GM21723 (cell line): ENCODE results near the gene RHCG.

Source experiments
- ATAC-seq: cut with Tn5 transposase; IDR thresholded peaks from one replicate; pipeline ENCODE4 v1.9.1; 2021; ENCODE audit warnings: mild to moderate bottlenecking, moderate library complexity; ENCODE audit not compliant: unreplicated experiment

Gene RHCG

DNA sequence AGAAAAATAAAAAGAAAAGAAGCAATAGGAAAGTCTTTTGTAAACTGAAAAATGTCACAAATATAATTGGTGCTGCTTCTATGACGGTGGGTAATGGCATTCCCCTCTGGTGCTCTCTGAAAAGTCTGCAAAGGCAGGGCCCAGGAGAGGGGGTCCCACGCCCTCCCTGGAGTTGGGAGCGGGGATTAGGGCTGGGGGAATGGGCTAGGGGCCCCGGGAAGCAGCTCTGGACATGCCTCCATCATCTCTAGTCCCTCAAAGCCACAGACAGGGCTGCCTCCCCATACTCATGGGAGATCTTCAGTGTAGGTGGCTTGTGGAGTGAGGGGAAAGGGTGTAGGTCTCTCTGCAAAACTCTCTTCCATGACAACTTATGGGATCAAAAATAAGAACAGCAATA, 7.8 kb upstream of the RHCG start:
- no peak for ATAC-seq

DNA sequence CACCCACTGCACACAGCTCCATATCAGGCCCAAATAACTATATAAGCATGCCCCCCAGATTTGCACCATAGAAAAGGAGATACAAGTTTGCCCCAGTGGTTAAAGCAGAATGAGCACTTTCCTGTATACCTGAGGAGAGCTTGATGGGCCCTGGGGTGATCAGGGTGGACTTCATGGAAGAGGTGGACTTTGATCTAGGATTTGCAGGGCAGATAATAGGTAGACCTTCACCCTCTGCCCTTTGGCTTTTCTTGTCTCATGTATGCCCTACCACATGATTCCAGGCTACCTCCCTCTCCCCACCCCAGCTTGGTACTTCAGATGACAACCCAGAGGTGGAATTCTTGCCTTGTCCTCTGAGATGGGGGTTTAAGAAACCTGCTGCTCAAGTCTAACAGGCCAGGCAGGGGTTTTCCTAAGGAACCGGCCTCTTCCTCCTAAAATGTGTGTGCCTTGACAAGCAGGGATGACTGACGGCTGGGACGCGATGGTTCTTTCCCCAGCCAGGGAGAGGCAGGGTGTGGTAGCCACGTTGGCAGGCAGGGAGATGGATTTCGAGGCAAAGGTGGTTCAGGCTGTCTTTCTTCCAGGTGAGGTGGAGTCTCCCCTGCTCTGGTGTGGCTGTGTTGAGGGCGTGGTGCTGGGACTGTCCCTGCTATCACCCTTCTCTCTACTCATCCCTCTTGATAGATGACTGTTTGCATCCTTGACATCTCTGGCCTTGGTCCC, 6.6 kb upstream of the RHCG start:
- no peak for ATAC-seq

DNA sequence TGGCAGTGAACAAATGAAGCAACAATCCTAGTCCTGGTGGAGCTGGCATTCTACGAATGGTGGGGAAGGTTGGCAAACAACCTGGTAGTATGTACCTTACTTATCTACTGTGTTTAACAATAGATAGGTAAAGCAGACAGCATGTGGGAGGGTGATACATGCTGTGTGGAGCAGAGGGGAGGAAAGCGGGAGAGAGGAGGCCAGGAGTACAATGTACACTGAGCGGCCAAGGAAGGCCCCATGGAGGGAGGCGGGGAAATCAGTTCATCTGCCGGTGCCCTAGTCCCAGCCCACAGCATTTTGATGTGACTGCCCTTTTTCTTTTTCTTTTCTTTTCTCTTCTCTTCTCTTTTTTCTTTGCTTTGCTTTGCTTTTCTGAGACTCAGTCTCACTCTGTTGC, 5.3 kb upstream of the RHCG start:
- ATAC-seq: no peak

DNA sequence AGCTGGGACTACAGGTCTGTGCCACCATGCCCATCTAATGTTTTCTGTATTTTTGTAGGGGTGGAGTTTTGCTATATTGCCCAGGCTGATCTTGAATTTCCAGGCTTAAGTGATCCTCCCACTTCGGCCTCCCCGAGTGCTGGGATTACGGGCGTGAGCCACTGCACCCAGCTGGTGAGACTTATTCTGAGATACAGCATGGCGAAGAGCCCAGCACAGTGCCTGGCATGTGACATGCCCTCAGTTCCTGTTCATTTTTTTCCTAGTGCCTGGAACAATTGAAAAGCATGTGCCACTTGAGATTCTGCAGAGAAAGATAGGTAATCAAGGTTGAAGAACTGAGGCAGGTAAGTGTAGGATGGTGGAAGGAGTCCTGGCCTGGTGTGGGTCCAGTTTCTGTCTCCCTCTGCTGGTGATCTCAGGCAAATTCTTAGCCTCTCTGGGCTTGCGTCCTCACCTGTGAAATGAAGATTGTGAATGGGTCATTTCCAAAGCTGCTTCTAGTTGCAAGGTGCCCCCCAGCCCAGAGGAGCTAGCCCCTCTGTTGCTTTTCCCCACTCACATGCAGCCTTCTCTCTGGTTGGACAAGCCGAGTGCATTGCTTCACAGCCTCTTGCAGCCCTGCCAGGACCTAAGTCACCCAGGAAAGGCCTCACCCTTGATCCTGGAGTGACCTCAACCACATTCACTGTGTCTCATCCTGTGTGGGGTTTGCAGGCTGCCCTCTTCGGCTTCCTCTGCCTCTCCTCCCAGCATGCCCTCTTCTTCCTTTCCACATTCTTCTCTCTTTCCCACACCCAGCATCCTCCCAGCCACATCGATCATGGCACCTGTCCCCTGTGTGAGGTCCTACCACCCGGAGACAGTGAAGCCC, 4.3 kb upstream of the RHCG start:
- no peak for ATAC-seq

DNA sequence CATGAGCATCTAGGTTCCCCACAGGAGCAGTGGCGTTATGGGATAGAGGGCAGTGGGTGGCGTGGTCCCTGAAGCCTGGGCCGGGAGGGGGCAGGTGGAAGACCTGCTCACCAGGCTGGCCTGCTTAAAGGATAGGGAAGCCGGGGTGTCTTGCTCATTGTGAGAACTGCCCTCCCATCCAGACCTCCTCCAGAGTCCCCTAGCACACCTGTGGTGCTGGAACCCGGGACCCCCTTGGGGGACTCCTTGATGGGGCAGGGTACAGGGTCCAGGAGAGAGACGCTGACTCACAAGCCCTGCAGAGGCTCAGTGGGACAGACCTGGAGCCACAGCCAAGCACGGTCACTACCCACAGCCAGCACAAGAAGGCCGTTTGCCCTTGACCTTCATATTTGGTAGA, 2.8 kb upstream of the RHCG start:
- no peak for ATAC-seq

DNA sequence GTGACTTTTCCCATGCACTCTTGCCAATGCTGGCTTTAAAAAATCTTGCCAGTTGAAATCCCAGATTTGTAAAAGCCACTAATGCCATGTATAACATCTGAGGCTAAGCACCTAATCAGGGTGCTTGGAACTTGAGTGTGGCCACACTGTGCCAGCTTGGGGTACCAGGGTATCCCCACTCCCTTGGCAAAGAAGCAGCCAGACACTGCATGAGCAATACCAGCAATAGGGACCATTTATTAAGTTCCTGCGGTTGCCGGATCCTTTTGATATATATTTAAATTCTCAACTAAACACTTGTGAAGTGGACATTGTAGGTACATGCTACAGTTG, 2.2 kb upstream of the RHCG start:
- no peak for ATAC-seq

DNA sequence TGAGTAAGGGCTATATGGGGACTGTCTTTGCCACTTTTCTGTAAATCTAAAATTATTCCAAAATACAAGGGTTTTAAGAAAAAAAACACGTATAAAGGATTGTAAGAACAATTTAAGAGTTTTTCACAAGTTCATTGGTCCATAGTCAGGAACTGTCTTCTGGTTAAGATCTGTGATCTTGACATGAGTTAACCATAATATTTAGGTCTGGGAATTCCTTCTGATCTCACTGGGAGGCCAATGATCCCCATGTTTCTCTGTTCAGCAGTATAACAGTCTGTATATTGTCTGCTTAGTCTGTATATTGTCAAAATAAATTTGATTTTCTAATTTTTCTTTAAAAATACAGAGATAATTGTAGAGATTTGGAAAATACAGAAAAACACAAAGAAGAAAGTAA, 848 bp upstream of the RHCG start:
- no peak for ATAC-seq

DNA sequence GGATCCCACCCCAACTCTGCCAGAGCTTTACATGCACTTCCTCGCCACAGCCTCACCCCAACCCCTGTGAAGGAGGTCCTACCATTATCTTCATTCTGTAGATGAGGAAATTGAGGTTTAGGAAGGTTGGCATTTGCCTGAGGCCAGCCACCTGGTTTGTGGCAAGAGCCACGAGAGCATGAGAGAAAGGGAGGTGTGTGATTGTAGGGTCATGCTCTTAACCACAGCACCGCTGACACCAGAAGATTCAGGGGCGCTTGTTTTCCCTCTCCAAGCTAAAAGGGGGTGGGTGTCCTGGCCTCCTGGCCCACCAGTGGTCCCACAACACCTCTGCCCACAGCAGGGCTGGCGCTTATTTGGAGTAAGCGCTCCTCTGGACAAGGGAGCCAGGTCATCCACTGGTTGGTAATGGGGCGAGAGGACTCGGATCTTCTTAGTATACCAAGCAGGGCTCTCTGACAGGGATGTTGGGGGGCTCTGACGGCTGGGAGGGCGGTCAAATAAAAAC, 691 bp downstream of the RHCG start:
- ATAC-seq: no peak

DNA sequence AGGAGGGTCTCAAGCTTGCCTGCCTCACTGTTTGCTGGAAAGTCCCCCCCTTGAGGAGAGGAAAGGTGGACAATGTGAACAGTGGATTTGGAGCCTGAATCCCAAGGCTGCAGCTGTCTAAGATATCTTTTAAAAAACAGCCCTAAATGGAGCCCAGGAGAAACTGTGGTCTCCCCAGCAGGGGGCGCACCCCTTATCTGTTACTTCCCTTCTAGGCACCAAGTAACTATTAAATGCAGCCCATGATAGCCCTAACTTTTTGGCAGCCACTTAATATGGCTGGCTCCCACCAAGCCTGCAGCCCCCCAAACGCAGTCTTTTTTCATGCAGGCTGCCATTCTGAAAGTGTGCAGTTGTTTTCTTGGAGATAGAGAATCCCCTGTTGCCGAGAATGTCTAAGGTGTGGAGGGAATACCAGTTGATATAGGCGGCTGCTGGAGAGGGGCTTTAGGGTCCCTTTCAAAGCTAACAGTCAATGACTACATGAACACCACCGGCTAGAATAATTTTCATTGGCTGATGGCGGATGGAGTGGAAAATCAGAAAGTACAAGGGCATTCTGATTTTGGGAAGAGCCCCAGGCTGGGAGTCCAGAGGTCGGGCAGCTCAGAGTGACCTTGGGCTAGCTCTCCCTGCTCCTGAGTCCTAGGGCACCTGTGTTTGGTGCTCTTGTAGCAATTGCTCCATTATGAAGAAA, 1.3 kb downstream of the RHCG start:
- no peak for ATAC-seq

DNA sequence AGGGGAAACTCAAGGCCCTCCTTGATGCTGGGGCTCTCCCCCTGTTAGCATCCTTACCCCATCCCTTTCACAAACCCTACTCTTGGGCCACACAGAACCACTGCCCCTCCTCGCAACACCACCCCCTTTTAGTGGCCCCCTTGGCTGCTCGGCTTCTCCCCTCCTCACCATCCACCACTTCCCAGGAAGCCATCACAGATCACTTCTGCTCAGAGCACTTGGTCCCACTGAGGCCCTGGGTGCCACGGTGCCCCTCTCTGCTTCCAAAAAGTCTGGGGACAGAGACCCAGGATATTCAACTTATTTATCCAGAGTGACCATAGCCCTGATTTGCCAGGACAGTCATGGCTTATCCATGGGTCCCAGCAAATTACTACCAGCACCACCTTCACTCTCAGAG, 2.4 kb downstream of the RHCG start:
- ATAC-seq: no peak

DNA sequence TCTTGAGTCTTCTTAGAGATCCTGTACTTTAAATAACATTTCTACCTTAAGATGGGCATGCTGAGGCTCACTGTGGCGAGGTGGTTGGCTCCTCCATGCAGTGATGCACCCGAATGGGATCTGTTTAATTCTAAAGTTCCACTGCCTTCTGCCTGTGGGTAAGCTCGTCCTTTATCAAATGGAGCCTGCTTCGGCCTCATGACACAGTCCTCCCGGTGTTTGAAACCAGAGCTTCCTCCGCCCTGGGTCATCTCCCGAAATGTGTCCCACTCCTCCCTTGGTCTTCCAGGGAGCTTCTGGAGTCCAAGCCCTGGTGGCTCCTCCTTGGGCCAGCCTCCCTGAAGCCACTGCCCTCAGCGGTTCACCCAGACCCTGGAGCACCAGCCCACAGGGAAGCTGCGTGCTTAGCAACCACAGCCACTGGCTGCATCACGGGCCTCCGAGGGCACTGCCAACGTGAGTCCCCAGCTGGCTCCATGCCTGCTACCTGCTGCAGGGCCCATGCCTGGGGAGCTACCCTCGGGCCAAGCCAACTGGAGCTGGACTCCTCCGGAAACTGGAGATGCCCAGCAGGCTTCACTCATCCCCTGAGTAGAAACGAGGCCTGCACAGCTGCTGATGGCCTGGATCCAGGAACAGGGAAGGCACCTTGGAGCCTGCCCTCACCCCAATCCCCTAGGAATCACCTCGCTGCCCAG, 3.3 kb downstream of the RHCG start:
- no peak for ATAC-seq

DNA sequence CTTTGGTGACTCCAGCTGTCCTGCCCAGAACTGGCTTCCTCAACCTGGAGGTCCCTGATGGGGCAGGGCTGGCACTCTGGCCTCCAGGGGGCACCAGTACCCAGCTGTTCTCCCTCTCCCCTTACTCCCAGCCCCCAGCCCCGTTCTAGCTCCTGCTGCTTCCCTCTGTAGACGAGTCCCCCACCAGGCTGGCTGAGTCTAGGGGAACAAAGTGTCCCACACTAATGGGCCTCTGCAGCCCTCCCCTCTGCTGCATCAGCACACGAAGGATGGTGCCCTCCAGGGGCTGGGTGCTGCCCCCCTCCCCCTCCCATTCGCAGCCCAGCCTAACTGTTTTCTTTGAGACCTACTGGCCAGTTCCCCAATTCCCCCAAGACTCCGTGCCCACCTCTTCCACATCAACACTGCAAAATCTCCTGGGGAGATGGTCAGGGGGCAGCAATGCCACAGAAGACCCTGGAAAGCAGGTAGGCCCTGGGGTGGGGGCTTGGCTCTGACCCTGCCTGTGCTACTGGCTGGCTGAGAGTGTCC, 4.2 kb downstream of the RHCG start:
- no peak for ATAC-seq

DNA sequence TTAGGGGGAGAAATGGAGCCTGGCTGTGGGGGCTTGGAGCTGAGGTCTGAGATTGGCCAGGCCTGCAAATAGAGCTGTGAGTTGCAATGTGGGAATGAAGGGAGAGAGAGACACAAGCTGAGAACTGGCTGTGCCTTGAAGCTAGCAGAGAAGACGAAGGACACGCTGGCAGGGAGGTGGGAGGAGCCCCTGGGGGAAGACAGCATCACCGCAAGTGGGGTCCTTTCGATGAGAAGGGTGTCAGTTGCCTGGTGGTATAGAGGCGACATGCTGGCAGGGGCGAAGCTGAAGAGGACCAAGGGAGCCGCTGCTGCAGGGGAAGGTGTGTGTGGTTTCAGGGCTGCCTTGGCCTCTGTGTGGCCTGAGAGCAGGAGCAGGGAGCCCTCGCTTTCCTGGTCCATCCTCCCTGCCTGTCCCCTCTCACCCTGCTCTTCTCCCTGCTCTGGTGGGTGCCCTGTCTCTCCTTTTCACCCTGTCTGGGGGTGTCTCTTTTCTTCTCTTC, 5.5 kb downstream of the RHCG start:
- no peak for ATAC-seq

DNA sequence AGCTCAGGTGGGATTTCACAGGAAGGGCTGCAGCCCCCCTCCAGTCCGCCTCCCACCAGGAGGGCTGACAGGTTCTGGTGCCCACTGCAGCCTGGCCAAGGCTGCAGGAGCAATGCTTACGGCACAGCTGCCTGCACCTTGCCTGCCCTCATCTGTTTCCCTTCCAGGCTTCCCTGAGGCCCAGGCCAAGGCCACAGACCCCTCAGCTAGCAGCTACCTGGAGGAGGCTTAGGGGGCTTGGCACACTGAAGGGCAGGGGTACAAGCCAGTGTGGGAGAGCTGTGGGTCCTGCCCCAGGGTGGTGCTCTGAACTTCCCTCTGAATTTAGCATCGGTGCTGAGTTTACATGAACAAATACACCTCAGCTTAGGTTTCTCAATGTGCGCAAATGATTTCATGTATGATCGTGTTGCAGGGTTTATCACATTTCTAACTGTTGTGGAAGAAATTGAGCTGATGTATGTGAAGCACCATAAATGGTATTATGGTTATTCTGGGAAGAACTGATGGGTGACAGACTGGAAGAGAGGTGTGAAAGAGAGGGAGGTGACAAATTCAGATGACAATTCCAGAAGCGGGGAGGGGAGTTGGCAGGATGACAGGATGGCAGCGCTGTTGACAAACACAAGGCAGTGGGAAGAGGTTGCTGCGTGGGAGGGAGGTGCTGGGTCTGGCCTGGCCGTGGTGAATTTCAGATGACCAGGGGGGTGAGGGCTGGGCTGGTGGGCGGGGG, 6.1 kb downstream of the RHCG start:
- ATAC-seq: no peak

DNA sequence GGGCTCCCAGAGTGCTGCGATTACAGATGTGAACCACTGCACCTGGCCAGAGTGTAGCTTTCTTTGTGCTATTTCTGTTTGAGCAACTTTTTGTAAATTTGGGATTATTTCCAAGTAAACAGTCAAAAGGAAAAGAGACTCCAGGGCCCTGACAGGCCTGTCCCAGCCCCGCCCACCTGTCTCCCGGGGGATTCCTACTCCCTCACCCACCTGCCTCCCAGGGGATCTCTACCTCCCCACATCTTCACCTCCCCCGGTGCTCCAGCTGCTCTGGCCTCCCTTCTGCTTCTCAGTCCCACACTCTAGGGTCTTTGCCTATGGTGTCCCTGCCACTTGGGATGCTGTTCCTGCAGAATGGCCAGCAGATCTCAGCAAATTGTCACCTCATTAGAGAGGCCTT, 7.0 kb downstream of the RHCG start:
- no peak for ATAC-seq

DNA sequence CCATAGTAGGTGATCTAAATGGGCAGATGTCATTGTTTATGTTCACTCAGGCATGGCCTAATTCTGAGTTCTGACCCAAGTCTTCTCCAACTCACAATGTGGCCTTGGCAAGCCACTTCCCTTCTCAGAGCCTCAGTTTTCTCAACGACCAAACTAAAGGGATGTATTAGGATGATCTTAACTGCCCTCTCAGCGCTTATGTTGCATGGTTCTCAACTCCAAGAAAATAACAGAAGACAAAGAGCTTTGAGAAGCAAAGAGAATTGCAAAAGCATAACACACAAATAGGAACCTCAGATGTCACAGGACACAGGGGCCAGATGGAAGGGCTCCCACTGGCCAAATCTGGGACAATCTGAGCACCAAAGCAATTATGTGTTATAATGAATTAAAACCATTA, 8.6 kb downstream of the RHCG start:
- ATAC-seq: no peak

DNA sequence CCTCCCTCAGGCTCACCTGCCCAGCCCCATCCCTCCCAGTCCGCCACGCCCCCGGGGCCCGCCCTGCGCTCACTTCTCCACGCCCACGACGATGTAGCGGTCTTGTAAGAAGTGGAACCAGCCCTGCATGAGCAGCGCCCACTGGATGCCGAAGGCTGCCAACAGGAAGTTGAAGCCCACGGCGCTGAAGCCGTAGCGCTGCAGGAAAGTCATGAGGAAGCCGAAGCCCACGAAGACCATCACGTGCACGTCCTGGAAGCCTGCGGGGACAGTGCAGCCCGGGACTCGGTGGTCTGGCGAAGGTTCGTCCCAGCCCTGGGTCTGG, 9.7 kb downstream of the RHCG start:
- ATAC-seq: no peak

DNA sequence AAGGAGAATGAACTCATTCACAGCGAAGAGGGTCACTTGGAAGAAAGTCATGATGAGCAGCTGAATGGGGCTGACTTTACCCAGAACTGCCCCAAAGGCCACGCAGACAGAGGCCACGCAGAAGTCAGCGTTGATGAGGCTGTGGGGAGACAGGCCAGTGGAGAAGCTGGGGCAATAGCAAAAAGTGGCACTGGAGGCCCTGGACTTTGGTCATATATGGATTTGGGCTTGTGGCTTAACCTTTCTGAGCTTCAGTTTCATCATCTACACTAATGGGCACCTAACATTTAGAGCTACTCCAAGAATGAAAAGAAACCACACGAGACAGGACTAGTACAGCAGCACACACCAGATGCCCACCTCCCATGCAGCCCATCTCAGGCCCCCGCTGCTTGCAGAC, 13.3 kb downstream of the RHCG start:
- no peak for ATAC-seq

DNA sequence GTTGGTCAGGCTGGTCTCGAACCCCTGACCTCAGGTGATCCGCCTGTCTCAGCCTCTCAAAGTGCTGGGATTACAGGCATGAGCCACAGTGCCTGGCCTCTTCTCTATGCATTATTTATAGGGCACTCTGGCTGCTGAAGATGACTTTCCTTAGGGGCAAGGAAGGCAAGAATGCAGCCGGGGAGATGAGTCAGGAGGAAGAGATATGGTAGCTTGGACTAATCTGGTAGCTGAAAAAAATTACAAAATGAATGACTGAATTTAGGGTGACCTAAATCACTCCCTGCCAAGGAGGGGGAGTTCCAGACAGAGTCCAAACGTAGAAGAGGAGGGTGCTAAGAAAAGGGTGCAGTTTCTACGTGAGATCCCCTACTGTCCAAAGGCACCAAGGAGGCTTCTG, 14.2 kb downstream of the RHCG start:
- ATAC-seq: no peak

DNA sequence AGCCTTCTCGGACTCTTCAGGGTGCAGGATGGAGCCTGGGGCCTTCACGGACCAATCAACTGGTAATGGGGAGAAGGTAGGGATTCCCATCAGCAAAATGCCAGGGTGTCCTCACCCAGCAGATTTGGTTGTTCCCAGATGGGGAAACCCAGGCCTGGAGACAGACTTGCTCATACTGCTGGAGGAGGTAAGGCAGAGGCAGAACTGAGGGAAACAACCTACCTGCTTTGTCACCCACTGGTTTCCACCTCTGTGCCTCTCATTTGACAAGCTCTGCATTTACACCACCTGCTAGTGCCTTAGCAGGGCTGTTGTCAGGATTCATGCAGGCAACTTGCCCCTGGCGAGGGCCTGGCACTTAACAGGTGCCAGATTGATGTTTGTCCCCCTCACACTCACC, 15.9 kb downstream of the RHCG start:
- no peak for ATAC-seq
